K562 (cell line): Measurements from ENCODE around the gene CARS2. TPM values are rescaled to one million over a fixed set of nuclear protein-coding genes. Genes with fewer than 3 reads are reported as not detected.
A peak's percentile ranks its signal among the peaks of the same experiment; 100 is the strongest.

ENCODE experiments used
- ATAC-seq: fragments of 200-7000 bp; cut with Tn5 transposase; 3 replicates; pipeline ENCODE4 v1.9.1; 2020; ENCODE audit warnings: moderate library complexity
- BruUV-seq: library from RNA; stranded (reverse); fragments of 400-500 nt; replicated peaks from 2 replicates; lab custom pipeline; 2021; lab: Mats Ljungman, UMichigan
- CTCF ChIA-PET: fragments of 300-600 bp; formaldehyde crosslinking; extraction: SDS; loops from one replicate; lab custom pipeline; 2021; ENCODE audit warnings: low intra/inter-chr PET ratio; lab: Yijun Ruan, JAX
- POLR2A ChIA-PET: fragments of 300-600, 350-650 bp; sonication (Branson Sonifier 250); formaldehyde crosslinking; extraction: SDS; loops from one replicate; lab custom pipeline; 2021; ENCODE audit warnings: antibody characterized with exemption, inconsistent platforms; lab: Yijun Ruan, JAX
- DNase-seq, 4 experiments: peaks; one replicate each; pipeline versions ENCODE4 v3.0.0 to v3.0.0-alpha.2; 2011 to 2018; ENCODE audit warnings: low spot score in 3 of 4, mixed read lengths in 3 of 4; ENCODE audit errors: extremely low read depth in 1 of 4
- FAIRE-seq: peaks from 2 replicates; lab custom pipeline; 2011; peaks lifted over from hg19 to GRCh38; lab: Jason Lieb, UNC
- H2AFZ ChIP-seq: 2 replicates; pipeline ENCODE4 v1.6.0; 2011; ENCODE audit warnings: low read depth, low read length, control low read depth, inconsistent platforms
- H3K27ac ChIP-seq: fragments of 200-600 bp; 3 replicates; pipeline ENCODE4 v1.8.0; 2011; ENCODE audit warnings: low read depth, mild to moderate bottlenecking, control low read depth, inconsistent platforms, low read length, moderate library complexity, mixed read lengths; ENCODE audit errors: extremely low read depth
- H3K27me3 ChIP-seq, 2 experiments: fragments of 300-600 bp in 1 of 2; 2 replicates in 1 of 2; 3 replicates in 1 of 2; pipeline versions ENCODE4 v1.6.0 to v1.8.0; 2011; ENCODE audit warnings: inconsistent platforms in 2 of 2, low read length in 2 of 2, mild to moderate bottlenecking in 1 of 2, mixed read lengths in 1 of 2, moderate library complexity in 1 of 2; ENCODE audit not compliant: control insufficient read depth in 2 of 2, insufficient read depth in 2 of 2
- H3K36me3 ChIP-seq: fragments of 300-600 bp; 3 replicates; pipeline ENCODE4 v1.8.0; 2011; ENCODE audit warnings: mild to moderate bottlenecking, low read length, inconsistent platforms; ENCODE audit not compliant: control insufficient read depth, insufficient read depth
- H3K4me1 ChIP-seq, 2 experiments: fragments of 200-600 bp in 1 of 2; replicated peaks in 1 of 2; 2 replicates in 1 of 2; 3 replicates in 1 of 2; pipeline versions ENCODE4 v1.5.1 to v1.8.0; 2011; ENCODE audit warnings: inconsistent platforms in 2 of 2, low read length in 2 of 2, mild to moderate bottlenecking in 1 of 2, mixed read lengths in 1 of 2, moderate library complexity in 1 of 2; ENCODE audit not compliant: control insufficient read depth in 2 of 2, insufficient read depth in 2 of 2
- H3K4me2 ChIP-seq: 2 replicates; pipeline ENCODE4 v1.6.1; 2011; ENCODE audit warnings: low read length, control low read depth, inconsistent platforms, mixed read lengths; ENCODE audit not compliant: insufficient read depth
- H3K4me3 ChIP-seq: fragments of 200-600 bp; sonication (generic), shearing (Covaris generic); 2 replicates; pipeline ENCODE4 v1.5.1; 2016; ENCODE audit warnings: control low read depth, inconsistent platforms
- H3K79me2 ChIP-seq: fragments of 200-600 bp; 3 replicates; pipeline ENCODE4 v1.8.0; 2011; ENCODE audit warnings: low read length, inconsistent platforms; ENCODE audit not compliant: control insufficient read depth, insufficient read depth
- H3K9ac ChIP-seq, 2 experiments: 2 replicates each; pipeline versions ENCODE4 v1.6.0 to v1.6.1; 2011; ENCODE audit warnings: low read depth in 2 of 2, low read length in 2 of 2, control low read depth in 1 of 2, inconsistent platforms in 1 of 2, mild to moderate bottlenecking in 1 of 2, mixed read lengths in 1 of 2; ENCODE audit not compliant: insufficient read depth in 1 of 2
- H3K9me1 ChIP-seq: one replicate; pipeline ENCODE4 v1.6.0; 2011; ENCODE audit warnings: inconsistent platforms, mild to moderate bottlenecking, low read length, moderate library complexity; ENCODE audit not compliant: control insufficient read depth, insufficient read depth
- H3K9me3 ChIP-seq: replicated peaks from 2 replicates; pipeline ENCODE4 v1.5.1; 2011; ENCODE audit warnings: low read depth, low read length, inconsistent platforms; ENCODE audit not compliant: control insufficient read depth, insufficient read depth
- H4K20me1 ChIP-seq: replicated peaks from 2 replicates; pipeline ENCODE4 v1.6.1; 2011; ENCODE audit warnings: low read length, inconsistent platforms, mixed read lengths; ENCODE audit not compliant: control insufficient read depth, insufficient read depth
- NCOA4 ChIP-seq: fragments of 450-650 bp; IDR thresholded peaks from 2 replicates; pipeline ENCODE4 v1.6.1; 2018; ENCODE audit warnings: mild to moderate bottlenecking; ENCODE audit not compliant: partially characterized antibody
- POLR2G ChIP-seq: fragments of 200-400 bp; formaldehyde crosslinking; IDR thresholded peaks from 2 replicates; pipeline ENCODE4 v1.6.1; 2017; ENCODE audit warnings: low read depth, mild to moderate bottlenecking, antibody characterized with exemption, low read length, moderate library complexity
- WGBS: fragments of 100-300 bp; shearing (Covaris generic); methylation state at CpG from one replicate; pipeline ENCODE4 v1.1.6; 2016; ENCODE audit warnings: low coverage, mixed read lengths; ENCODE audit not compliant: insufficient coverage; ENCODE audit errors: missing lambda C conversion rate; 5-methylcytosine and 5-hydroxymethylcytosine counted together
- in situ Hi-C: fragments of 300-500 bp; cut with MboI; formaldehyde crosslinking; loops from 4 replicates; pipeline ENCODE4 v1.15.0; 2018; ENCODE audit warnings: inconsistent platforms, mixed read lengths
- intact Hi-C: fragments of 100-400 bp; cut with micrococcal nuclease; formaldehyde crosslinking; loops from 2 replicates; pipeline ENCODE4 v1.14.2; 2022
- polyA plus RNA-seq, 8 experiments: library from polyadenylated mRNA; depleted of rRNA in 4 of 8; stranded (reverse) in 5 of 8; unstranded in 3 of 8; fragments of >200 nt; fragmentation: Nextera tagmentation in 2 of 8; fragmentation: Illumina TruSeq in 1 of 8; extraction: Ambion mirVana in 2 of 8; extraction: Trizol in 1 of 8; gene quantifications; 2 replicates each; pipeline versions ENCODE4 v1.2.1 to v1.2.3, GENCODE V29; 2011 to 2014; ENCODE audit warnings: inconsistent platforms in 1 of 8, missing spikeins in 1 of 8
- total RNA-seq, 7 experiments: library from RNA; depleted of rRNA in 6 of 7; stranded (reverse); fragments of >200 nt in 6 of 7; fragmentation: Illumina TruSeq in 2 of 7; extraction: Trizol in 2 of 7; gene quantifications; 2 replicates each; pipeline versions ENCODE4 v1.2.1 to v1.2.3, GENCODE V29; 2011 to 2021; ENCODE audit warnings: low replicate concordance in 1 of 7
- TF ChIP-seq, protein P1 (sequence below), 2 experiments: IDR thresholded peaks; 2 replicates each; pipeline ENCODE4 v1.6.1; 2011; ENCODE audit warnings: borderline replicate concordance in 1 of 2, control low read depth in 1 of 2, low read depth in 1 of 2, low read length in 1 of 2, mild to moderate bottlenecking in 1 of 2, mixed read lengths in 1 of 2, moderate library complexity in 1 of 2; ENCODE audit not compliant: insufficient read depth in 1 of 2, insufficient read length in 1 of 2, poor library complexity in 1 of 2, severe bottlenecking in 1 of 2; ENCODE audit errors: extremely low read depth in 1 of 2

The CARS2 gene
- total and polyA plus RNA-seq, 9 of the 15 experiments (the other 6 are each of a cell fraction or from before 2014, with no cell fraction given): 1.7 to 37.4 (median 30.5) TPM

DNA sequence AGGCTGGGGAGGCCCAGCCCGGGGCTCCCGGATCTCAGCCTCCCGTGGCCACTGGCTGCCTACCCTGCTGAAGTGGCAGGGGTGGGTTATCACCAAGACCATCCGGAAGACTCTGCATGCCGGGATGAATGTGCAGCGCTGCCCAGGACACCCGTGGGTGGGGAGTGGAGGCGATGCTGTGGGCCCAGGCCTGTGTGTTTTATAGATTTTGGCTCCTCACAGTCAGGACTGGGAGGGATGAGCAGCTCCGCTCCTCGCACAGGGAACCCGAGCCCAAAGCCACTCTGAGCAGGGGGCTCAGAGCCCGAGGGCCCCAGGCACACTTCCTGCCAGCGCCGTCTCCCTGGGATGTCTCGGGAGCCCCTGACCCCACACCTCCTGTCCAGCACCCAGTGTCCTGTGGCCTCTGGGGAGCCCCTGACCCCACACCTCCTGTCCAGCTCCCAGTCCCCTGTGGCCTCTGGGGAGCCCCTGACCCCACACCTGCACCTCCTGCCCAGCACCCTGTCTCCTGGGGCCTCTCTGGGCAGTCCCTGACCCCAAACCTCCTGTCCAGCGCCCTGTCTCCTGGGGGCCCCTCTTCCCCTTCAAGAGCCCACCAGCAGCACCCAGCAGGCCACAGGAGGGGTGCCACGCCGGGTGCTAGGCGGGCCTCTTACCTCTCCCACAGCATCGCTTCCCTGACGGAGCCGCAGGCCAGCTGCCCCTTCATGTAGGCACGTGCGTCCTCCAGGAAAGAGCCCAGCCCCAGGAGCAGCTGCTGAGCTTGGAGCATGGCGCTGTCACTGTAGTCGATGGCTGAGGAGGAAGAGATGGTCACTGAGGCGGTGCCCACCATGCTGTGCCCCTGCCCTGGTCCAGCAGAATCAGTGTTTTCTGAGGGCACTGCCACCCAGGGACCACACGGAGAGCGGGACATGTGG, 59.2 kb downstream of the CARS2 start:
- no peak overlapping the region; a peak in 1 of 4 replicates for H3K9ac ChIP-seq
- H3K79me2 ChIP-seq: no peaks in the 10 kb centered on the region
- no peak for ATAC-seq
- no peak overlapping the region for H2AFZ ChIP-seq
- POLR2A ChIA-PET: interaction anchor here (0.8 to 1.2 kb wide), 3 partner anchors 30 to 69 kb away, joined by 3 read pairs; no protein-coding TSS in a partner anchor
- no peak overlapping the region for H3K4me2 ChIP-seq
- WGBS: 91% methylated on average over 10 of the region's 29 CpGs
- H3K9me1 ChIP-seq: peaks cover 3% of the 10 kb centered on the region
- H3K4me1 ChIP-seq: peaks cover 4 to 23% of the 10 kb centered on the region in 2 experiments; a peak in 4 of 5 replicates
- in situ Hi-C loops: no loop called here
- H3K36me3 ChIP-seq: peaks cover 44% of the 10 kb centered on the region; the same call in 2 of the 3 replicates
- H4K20me1 ChIP-seq: no peaks in the 10 kb centered on the region
- no peaks in the 10 kb centered on the region for H3K27me3 ChIP-seq
- H3K9me3 ChIP-seq: no peaks in the 10 kb centered on the region
- no peak for DNase-seq
- intact Hi-C loops: no loop called here
- TF ChIP-seq POLR2G: peak; percentile 57
- TF ChIP-seq, protein P1, sequence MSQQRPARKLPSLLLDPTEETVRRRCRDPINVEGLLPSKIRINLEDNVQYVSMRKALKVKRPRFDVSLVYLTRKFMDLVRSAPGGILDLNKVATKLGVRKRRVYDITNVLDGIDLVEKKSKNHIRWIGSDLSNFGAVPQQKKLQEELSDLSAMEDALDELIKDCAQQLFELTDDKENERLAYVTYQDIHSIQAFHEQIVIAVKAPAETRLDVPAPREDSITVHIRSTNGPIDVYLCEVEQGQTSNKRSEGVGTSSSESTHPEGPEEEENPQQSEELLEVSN (IDR thresholded peaks at IDR 0.05; ENCODE audit: borderline replicate concordance in 1 of 2, extremely low read depth in 1 of 2, insufficient read depth in 1 of 2, insufficient read length in 1 of 2, low read depth in 1 of 2, low read length in 1 of 2, poor library complexity in 1 of 2, severe bottlenecking in 1 of 2): no peak
- TF ChIP-seq NCOA4: no peak
- CTCF ChIA-PET: no interaction called here
- no peak overlapping the region for H3K27ac ChIP-seq
- FAIRE-seq: no peak
- H3K4me3 ChIP-seq: no peak overlapping the region
- BruUV-seq: no TSS peak
